WTC11 (cell line): ENCODE measurements around the gene CLIC3. TPM values are rescaled to one million over a fixed set of nuclear protein-coding genes. Genes with fewer than 3 reads are reported as not detected.

ENCODE experiments used
- ATAC-seq: fragments of 200-7000 bp; cut with Tn5 transposase; 2 replicates; pipeline ENCODE4 v1.10.0; 2021; ENCODE audit warnings: mild to moderate bottlenecking, moderate library complexity
- CTCF ChIA-PET: fragments of 300-600 bp; sonication (Branson Sonifier 250); formaldehyde crosslinking; loops from one replicate; lab custom pipeline; 2021; ENCODE audit warnings: antibody characterized with exemption; lab: Charles Lee
- POLR2A ChIA-PET: fragments of 350-600 bp; sonication (Branson Sonifier 250); formaldehyde crosslinking; loops from one replicate; lab custom pipeline; 2021; ENCODE audit warnings: antibody characterized with exemption; lab: Charles Lee
- DNase-seq: peaks from one replicate; pipeline ENCODE4 v3.0.0; 2021; ENCODE audit warnings: low spot score
- H3K27ac Mint-ChIP-seq: 2 replicates; pipeline ENCODE4 v1.8.0; 2021; ENCODE audit warnings: mixed read lengths
- H3K27me3 Mint-ChIP-seq: 2 replicates; pipeline ENCODE4 v1.8.0; 2021; ENCODE audit warnings: low read depth, mild to moderate bottlenecking, moderate library complexity, mixed read lengths
- H3K36me3 Mint-ChIP-seq: 2 replicates; pipeline ENCODE4 v1.8.0; 2021; ENCODE audit warnings: mixed read lengths
- H3K4me1 Mint-ChIP-seq: 2 replicates; pipeline ENCODE4 v1.8.0; 2022; ENCODE audit warnings: mixed read lengths
- H3K4me3 Mint-ChIP-seq: 2 replicates; pipeline ENCODE4 v1.8.0; 2021; ENCODE audit warnings: mild to moderate bottlenecking, moderate library complexity, mixed read lengths
- H3K9me3 Mint-ChIP-seq: 2 replicates; pipeline ENCODE4 v1.8.0; 2021; ENCODE audit warnings: mixed read lengths
- ATF2 ChIP-seq: sonication (generic); formaldehyde crosslinking; IDR thresholded peaks from 2 replicates; pipeline ENCODE4 v1.8.1; 2022; ENCODE audit warnings: low read depth, missing genetic modification reagents, borderline replicate concordance
- EMX1 ChIP-seq: fragments of 250-450 bp; sonication (Bioruptor Pico); IDR thresholded peaks from 2 replicates; pipeline ENCODE4 v1.8.0; 2021; ENCODE audit warnings: mild to moderate bottlenecking
- ETV6 ChIP-seq: sonication (generic); formaldehyde crosslinking; IDR thresholded peaks from 2 replicates; pipeline ENCODE4 v1.8.1; 2022; ENCODE audit warnings: mild to moderate bottlenecking, missing genetic modification reagents
- GABPB1 ChIP-seq: sonication (generic); formaldehyde crosslinking; IDR thresholded peaks from 2 replicates; pipeline ENCODE4 v1.8.1; 2023; ENCODE audit warnings: mild to moderate bottlenecking, missing genetic modification reagents
- IRF1 ChIP-seq: sonication (generic); formaldehyde crosslinking; IDR thresholded peaks from 2 replicates; pipeline ENCODE4 v1.8.0; 2023; ENCODE audit warnings: missing genetic modification reagents
- JUN ChIP-seq: sonication (generic); formaldehyde crosslinking; IDR thresholded peaks from 2 replicates; pipeline ENCODE4 v1.8.0; 2023; ENCODE audit warnings: mild to moderate bottlenecking, missing genetic modification reagents
- PRDM15 ChIP-seq: sonication (generic); formaldehyde crosslinking; IDR thresholded peaks from 2 replicates; pipeline ENCODE4 v1.8.0; 2022; ENCODE audit warnings: missing genetic modification reagents
- PRRX2 ChIP-seq: fragments of 250-450 bp; sonication (Bioruptor Pico); IDR thresholded peaks from 2 replicates; pipeline ENCODE4 v1.8.0; 2021; ENCODE audit warnings: mild to moderate bottlenecking
- RELA ChIP-seq: sonication (generic); formaldehyde crosslinking; IDR thresholded peaks from 2 replicates; pipeline ENCODE4 v1.8.1; 2022; ENCODE audit warnings: missing genetic modification reagents, mild to moderate bottlenecking, borderline replicate concordance
- SOX15 ChIP-seq: fragments of 250-450 bp; sonication (Bioruptor Pico); IDR thresholded peaks from 2 replicates; pipeline ENCODE4 v1.9.0; 2021; ENCODE audit warnings: mild to moderate bottlenecking
- ZNF512 ChIP-seq: sonication (generic); formaldehyde crosslinking; IDR thresholded peaks from 2 replicates; pipeline ENCODE4 v1.8.1; 2022; ENCODE audit warnings: missing genetic modification reagents, borderline replicate concordance
- total RNA-seq: library from RNA; stranded (reverse); gene quantifications from 3 replicates; pipeline ENCODE4 v1.2.3, GENCODE V29; 2021
- TF ChIP-seq, protein P1 (sequence below): fragments of 250-450 bp; sonication (Bioruptor Pico); IDR thresholded peaks from 2 replicates; pipeline ENCODE4 v1.9.0; 2021; ENCODE audit warnings: mild to moderate bottlenecking, borderline replicate concordance
- TF ChIP-seq, protein P2 (sequence below): sonication (generic); formaldehyde crosslinking; IDR thresholded peaks from 2 replicates; pipeline ENCODE4 v1.8.0; 2022; ENCODE audit warnings: mild to moderate bottlenecking, missing genetic modification reagents

CLIC3 gene
- total RNA-seq, 1 experiment from 2014 or later: 0.31 TPM

GRCh38 chr9:137007816-137008270, 11.5 kb upstream of the CLIC3 start (continued):
- TF ChIP-seq, protein P1, sequence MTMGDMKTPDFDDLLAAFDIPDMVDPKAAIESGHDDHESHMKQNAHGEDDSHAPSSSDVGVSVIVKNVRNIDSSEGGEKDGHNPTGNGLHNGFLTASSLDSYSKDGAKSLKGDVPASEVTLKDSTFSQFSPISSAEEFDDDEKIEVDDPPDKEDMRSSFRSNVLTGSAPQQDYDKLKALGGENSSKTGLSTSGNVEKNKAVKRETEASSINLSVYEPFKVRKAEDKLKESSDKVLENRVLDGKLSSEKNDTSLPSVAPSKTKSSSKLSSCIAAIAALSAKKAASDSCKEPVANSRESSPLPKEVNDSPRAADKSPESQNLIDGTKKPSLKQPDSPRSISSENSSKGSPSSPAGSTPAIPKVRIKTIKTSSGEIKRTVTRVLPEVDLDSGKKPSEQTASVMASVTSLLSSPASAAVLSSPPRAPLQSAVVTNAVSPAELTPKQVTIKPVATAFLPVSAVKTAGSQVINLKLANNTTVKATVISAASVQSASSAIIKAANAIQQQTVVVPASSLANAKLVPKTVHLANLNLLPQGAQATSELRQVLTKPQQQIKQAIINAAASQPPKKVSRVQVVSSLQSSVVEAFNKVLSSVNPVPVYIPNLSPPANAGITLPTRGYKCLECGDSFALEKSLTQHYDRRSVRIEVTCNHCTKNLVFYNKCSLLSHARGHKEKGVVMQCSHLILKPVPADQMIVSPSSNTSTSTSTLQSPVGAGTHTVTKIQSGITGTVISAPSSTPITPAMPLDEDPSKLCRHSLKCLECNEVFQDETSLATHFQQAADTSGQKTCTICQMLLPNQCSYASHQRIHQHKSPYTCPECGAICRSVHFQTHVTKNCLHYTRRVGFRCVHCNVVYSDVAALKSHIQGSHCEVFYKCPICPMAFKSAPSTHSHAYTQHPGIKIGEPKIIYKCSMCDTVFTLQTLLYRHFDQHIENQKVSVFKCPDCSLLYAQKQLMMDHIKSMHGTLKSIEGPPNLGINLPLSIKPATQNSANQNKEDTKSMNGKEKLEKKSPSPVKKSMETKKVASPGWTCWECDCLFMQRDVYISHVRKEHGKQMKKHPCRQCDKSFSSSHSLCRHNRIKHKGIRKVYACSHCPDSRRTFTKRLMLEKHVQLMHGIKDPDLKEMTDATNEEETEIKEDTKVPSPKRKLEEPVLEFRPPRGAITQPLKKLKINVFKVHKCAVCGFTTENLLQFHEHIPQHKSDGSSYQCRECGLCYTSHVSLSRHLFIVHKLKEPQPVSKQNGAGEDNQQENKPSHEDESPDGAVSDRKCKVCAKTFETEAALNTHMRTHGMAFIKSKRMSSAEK (CRISPR knock-in tag): no peak
- TF ChIP-seq PRRX2 (CRISPR knock-in tag): no peak
- no peak for TF ChIP-seq ETV6 (CRISPR knock-in tag)
- TF ChIP-seq GABPB1 (CRISPR knock-in tag): no peak
- TF ChIP-seq IRF1: no peak
- no peak for TF ChIP-seq SOX15 (CRISPR knock-in tag)
- TF ChIP-seq, protein P2, sequence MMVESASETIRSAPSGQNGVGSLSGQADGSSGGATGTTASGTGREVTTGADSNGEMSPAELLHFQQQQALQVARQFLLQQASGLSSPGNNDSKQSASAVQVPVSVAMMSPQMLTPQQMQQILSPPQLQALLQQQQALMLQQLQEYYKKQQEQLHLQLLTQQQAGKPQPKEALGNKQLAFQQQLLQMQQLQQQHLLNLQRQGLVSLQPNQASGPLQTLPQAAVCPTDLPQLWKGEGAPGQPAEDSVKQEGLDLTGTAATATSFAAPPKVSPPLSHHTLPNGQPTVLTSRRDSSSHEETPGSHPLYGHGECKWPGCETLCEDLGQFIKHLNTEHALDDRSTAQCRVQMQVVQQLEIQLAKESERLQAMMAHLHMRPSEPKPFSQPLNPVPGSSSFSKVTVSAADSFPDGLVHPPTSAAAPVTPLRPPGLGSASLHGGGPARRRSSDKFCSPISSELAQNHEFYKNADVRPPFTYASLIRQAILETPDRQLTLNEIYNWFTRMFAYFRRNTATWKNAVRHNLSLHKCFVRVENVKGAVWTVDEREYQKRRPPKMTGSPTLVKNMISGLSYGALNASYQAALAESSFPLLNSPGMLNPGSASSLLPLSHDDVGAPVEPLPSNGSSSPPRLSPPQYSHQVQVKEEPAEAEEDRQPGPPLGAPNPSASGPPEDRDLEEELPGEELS (CRISPR knock-in tag): no peak
- no peak for TF ChIP-seq ZNF512 (CRISPR knock-in tag)
- TF ChIP-seq RELA: no peak

DNA sequence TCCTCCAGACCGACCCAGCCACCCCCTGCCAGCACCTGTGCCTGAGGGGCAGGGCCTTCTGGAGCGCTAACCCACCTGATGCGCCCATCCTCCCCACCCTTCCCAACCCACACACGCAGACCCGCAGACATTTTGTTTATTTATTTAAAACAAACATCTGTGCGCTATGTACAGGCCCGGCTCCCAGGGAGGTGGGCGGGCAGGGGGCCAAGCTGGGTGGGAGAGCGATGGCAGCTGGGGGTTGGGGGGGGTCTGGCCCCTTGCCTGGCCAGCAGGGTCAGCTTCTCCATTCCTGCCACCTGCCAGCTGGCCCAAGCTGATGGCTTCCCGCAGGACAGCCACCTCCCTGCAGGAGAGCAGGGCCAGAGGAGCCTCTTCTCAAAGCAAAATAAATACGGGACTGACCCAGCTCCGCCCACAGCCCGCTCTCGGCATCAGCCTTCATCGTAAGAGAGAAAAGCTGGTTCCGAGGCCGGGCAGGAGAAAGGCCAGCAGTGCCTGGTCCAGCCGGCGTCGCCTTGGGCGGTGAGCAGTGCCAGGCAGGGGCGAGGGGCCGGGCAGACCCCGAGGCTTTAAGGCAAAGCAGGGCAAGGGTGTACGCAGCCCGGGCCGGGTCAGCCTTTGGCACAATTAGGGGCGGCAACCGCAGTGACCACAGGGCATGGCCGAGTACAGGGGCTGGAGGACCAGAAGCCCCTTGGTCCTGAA, 10.9 kb upstream of the CLIC3 start:
- Mint-ChIP-seq H3K4me1 (no peaks in the 10 kb centered on the region), H3K4me3 (no peak overlapping the region), H3K36me3 (peaks cover 6% of the 10 kb centered on the region; the same call in 1 of the 2 replicates), H3K27ac (no peak overlapping the region), H3K9me3 (peaks cover 8% of the 10 kb centered on the region), H3K27me3 (peaks cover 6% of the 10 kb centered on the region; the same call in 1 of the 2 replicates)
- CTCF ChIA-PET: interaction anchor here (1.0 to 1.4 kb wide), 3 partner anchors 19 to 27 kb away, joined by 3 to 9 read pairs (median 3); no protein-coding TSS in a partner anchor
- no peak for ATAC-seq
- POLR2A ChIA-PET: no interaction called here
- DNase-seq: no peak
- no peak for TF ChIP-seq EMX1 (CRISPR knock-in tag)
- no peak for TF ChIP-seq PRDM15 (CRISPR knock-in tag)
- TF ChIP-seq, protein P1 (CRISPR knock-in tag): no peak
- TF ChIP-seq ATF2: no peak
- TF ChIP-seq JUN (CRISPR knock-in tag): no peak
